Stimulated activated CD8-positive, alpha-beta memory T cell treated with anti-CD3 and anti-CD28 coated beads, Interleukin-4, amount 100 ng/mL, for 24 hours (primary cell): ENCODE data around the gene CSH2.
"Not testable (repeated sequence)": the region's sequence is repeated elsewhere in the genome, so short reads cannot be mapped to it uniquely, and the experiment has no call there.

Experiments
- DNase-seq: peaks from one replicate; pipeline ENCODE4 v3.0.0-alpha.2; 2020; ENCODE audit warnings: low read depth

Gene CSH2

GRCh38 chr17:63855185-63855584, 18.3 kb downstream of the CSH2 start:
- DNase-seq = no peak

DNA sequence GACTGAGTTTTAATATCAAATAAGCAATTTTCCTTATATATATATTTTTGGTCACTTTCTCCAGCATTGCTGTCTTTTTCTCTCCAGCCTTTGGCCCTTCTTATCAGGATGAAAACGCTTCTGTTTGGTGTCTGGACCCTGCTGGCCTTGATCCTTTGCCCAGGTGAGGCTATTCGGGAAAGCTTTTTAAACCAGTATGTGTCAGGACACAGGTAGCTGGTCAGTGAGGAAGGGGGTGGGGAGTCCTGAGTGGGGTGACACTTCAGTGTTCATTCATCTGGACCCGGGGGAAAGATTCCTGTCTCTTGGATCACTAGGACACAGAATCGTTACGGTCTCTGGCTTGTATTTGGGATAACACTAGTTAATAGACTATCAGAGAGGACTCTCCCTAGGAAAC, 18.8 kb downstream of the CSH2 start:
- no peak for DNase-seq

DNA sequence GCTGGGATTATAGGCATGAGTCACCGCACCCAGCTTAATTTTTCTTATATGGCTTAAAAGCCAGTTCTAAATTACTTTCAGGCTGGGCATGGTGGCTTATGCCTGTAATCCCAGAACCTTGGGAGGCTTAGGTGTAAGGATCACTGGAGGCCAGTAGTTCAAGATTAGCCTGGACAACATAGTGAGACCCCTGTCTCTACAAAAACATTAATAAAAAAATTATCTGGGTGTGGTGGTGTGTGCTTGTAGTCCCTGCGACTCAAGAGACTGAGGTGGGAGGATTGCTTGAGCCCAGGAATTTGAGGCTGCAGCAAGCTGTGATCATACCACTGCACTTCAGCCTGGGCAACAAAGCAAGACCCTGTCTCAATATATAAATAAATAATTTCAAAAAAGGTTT, 20.2 kb downstream of the CSH2 start:
- no peak for DNase-seq

DNA sequence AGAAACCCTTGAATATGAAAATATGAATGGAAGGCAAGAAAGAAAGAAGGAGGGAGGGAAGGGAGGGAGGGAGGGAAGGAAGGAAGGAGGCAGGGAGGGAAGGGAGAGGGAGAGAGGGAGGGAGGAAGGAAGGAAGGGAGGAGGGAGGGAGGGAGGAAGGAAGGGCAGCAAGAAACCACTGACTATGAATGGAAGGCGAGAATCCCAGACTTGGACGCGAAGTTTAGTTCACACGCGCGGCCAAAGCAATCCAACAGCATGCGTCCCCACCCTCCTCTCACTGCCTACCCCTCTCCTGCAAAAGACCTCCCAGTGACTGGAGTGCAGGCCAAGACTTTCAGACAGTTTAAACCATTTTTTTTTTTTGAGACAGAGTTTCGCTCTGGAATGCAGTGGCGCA, 23.1 kb downstream of the CSH2 start:
- no peak for DNase-seq

DNA sequence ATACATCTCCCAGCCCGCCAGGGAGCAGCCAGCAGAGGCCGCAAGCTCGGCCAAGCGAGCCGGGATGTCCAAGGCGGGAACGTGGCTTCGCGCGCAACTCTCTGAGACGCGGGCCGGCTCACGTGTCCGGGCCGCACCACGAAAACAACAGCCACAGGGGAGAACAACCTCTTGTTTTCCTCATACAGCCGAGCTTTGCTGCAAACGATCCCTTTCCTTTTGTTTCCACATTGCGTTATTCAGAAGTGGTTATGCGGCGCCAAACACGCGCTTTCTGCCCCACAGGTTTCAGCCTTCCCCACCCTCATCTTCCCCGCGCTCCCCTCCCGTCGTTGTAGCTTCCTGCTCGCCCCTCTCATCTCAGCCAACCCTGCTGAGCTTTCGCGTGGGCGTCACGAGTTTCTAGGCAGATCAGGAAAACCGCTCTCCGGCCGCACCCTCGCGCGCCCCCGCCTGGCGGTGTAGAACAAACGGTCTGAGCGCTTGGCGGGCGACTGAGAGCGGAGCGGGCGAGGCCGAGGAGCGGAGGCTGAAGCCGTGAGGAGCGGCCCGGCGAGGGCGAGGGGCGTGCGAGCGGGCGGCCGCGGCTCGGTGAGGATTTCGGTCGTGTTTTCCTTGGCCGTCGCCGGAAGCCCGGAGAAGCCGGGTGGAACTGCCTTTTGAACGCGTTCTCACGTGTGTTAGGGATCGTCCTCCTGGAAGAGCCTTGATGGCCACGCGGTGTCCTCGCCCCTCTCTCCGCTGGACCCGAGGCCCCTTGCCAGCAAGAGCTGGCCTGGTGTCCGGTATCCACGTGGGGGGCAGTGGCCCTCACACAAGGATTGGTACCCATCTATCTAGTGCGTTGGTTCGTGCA, 24.4 kb downstream of the CSH2 start:
- DNase-seq = peak; percentile 92

DNA sequence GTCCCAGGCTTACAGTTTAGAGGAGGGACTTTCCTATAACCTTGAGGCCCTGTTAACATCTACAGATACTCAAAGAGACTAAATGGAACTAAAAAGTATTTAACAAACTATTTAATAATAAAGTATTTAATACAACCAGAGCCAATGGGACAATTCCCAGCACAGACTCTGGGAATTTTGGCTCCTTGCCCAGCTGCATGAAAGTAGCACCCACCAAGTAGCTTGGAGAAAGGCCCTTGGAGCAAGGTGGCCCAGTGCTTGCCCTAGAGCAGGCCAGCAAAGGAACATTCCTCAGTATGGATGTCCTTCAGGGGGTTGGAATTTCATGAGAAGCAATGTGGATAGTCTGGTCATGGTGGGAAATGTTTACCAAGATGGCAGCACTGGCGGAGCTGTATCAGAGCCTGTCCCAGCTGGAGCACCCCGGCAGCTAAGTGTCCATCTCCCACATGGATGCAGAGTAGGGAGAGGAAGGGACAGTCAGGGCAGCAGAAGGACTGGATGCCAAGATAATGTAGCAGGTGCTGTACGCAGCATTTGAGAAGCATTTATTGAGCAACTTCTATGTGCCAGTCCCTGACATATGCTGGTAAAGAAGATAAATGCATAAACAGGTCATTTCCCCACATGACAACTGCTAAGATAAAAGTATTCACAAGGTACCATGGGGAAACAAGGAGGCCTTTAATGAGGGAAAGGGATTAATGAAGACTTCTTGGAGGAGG, 25.8 kb downstream of the CSH2 start:
- DNase-seq = no peak

DNA sequence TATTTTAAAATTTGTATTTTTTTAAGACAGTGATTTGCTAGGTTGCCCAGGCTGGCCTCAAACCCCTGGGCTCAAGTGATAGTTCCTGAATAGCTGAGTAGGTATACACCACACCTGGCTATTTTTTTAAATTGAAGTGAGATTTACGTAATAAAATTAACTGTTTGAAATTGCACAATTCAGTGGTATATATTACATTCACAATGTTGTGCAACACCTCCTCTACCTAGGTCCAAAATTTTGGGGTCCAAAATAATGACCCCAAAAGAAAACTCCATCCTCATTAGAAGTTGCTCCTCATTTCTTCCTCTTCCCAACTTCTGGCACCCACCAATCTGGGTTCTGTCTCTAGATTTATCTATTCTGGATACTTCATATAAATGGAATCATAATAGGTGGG, 28.0 kb downstream of the CSH2 start:
- DNase-seq = no peak

DNA sequence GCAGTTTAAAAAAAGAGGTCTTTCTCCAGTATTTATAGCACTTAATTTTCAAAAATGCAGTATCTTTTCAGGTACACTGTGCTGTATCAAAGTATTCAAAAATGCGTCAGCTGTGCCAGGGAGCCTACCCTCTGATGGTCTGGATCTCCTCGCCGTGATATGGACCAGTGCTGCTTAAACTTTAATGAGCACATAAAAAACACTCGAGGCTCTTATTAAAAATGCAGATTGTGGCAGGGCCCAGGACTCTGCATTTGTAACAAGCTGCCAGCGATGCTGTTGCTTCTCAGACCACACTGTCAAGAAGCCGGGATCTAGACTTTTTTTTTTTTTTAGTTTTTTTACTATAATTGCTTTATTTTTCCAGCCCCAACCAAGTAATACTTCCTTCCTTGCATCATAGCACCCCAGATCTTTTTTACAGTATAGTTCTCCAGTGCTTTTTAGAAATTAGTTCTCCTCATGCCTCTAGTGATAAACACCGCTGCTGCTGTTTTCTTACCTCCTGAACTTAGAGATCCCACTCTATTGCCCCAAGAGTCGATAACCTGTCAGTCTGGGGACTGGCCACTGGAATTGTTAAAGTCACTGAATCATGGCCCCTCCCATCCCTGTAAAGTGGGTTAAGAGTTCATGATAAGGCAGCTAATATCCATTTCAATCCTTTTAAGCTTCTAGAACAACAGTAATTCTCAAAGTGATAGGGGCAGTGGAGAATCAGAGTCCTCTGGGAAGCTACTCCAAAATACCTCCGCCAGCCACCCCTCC, 29.4 kb downstream of the CSH2 start:
- no peak for DNase-seq

- not testable (repeated sequence) for DNase-seq
Observed at GRCh38 chr17:63843387-63843888, 30.0 kb downstream of the CSH2 start.

GRCh38 chr17:63842540-63843386, 30.7 kb downstream of the CSH2 start, which contains the start of gene SMARCD2:
SMARCD2 (minus strand) TSS chr17:63842685; CDS start chr17:63842674, 11 bp downstream.
- DNase-seq = peak; percentile 98

- DNase-seq = no peak
Observed at GRCh38 chr17:63842173-63842539, 31.3 kb downstream of the CSH2 start.

- DNase-seq = no peak
Observed at GRCh38 chr17:63841350-63842172, 31.9 kb downstream of the CSH2 start.

GRCh38 chr17:63840591-63841349, 32.7 kb downstream of the CSH2 start:
- no peak for DNase-seq

DNA sequence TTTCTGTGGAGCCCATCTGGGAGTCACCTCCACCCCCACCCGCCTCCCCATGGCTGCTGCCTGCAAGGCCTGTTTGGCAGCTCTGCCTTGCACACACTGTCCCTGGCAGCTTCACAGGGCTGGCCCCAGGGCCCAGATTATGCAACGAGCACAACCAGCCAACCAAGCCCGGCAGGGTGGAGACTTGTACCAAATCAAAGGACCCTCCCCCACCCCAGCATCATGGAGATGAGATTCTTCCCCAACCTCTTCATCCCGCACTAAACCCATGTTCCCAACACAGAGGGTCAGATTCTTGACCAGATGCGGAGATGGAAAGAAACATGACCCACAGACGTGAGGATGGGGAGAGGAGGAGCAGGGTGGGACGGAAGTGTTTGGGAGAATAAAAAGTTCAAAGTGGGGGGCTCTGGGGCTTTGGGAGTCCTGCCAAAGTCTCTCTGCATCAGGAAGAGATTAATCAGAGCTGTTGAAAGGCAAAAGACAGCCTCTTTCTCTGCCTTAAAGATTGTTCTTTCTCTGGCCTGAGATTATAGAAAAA, 34.8 kb downstream of the CSH2 start:
- no peak for DNase-seq

DNA sequence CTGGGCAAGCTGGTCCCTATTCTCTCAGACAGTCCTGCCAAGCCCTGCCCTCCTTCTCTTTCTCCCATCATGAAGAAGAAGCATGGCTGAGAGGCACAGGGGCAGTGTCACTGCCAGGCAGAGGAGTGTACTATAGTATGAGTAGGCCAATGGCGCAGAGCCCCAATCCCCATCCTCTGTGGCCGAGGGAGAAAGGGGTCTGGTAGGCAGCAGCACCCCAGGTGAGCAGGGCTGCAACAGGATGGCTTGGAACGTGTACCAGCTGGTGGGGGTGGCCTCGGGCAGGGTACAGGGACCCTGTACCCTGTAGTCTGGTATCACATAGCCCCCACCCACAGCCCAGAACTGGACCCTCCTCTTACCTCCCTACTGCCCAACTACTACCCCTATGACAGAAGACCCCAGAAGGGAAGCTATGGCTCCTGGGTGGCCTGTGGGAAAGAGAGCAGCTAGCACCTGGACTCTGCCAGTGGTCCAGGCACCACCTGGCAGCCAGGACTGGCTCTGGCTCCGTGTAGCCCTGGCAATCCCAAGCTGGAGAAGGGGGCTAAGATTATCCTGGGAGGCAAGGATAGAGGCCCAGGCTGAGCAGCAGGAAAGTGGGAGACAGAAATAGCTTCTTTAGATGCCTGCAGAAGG, 35.4 kb downstream of the CSH2 start:
- DNase-seq = no peak

- no peak for DNase-seq
Observed at GRCh38 chr17:63837480-63837879, 36.0 kb downstream of the CSH2 start.

- DNase-seq = no peak
Observed at GRCh38 chr17:63836811-63837210, 36.7 kb downstream of the CSH2 start.

- DNase-seq = no peak
Observed at GRCh38 chr17:63835167-63835720, 38.2 kb downstream of the CSH2 start.
